Activated CD4-positive, alpha-beta T cell treated with anti-CD3 and anti-CD28 coated beads, Interleukin-2, amount 10 ng/mL, durations not matched to agents 24 days and 14 days (primary cell): ENCODE results near the gene CACNA2D4. TPM values are rescaled to one million over a fixed set of nuclear protein-coding genes. Genes with fewer than 3 reads are reported as not detected.

Source experiments
- DNase-seq: peaks from one replicate; pipeline ENCODE4 v3.0.0; 2022
- H3K27ac Mint-ChIP-seq: one replicate; pipeline ENCODE4 v1.8.0; 2022; ENCODE audit warnings: mild to moderate bottlenecking, mixed read lengths
- H3K27me3 Mint-ChIP-seq: one replicate; pipeline ENCODE4 v1.8.0; 2022; ENCODE audit warnings: mixed read lengths
- H3K36me3 Mint-ChIP-seq: one replicate; pipeline ENCODE4 v1.8.0; 2022; ENCODE audit warnings: low read depth, mild to moderate bottlenecking, mixed read lengths
- H3K4me1 Mint-ChIP-seq: one replicate; pipeline ENCODE4 v1.8.0; 2021; ENCODE audit warnings: mixed read lengths
- H3K4me3 Mint-ChIP-seq: one replicate; pipeline ENCODE4 v1.8.0; 2022; ENCODE audit warnings: mild to moderate bottlenecking, moderate library complexity, mixed read lengths
- H3K9me3 Mint-ChIP-seq: one replicate; pipeline ENCODE4 v1.8.0; 2021; ENCODE audit warnings: mixed read lengths
- intact Hi-C: fragments of 100-400 bp; cut with micrococcal nuclease; formaldehyde crosslinking; loops from one replicate; pipeline ENCODE4 v1.15.1; 2023
- total RNA-seq: library from RNA; stranded (reverse); gene quantifications from 2 replicates; pipeline ENCODE4 v1.2.3, GENCODE V29; 2022

The CACNA2D4 gene
- total RNA-seq, 1 donor from 2014 or later: 6.8 TPM

- Mint-ChIP-seq H3K4me1 (peaks cover 4% of the 10 kb centered on the region), H3K9me3 (no peaks in the 10 kb centered on the region), H3K36me3 (peaks cover 6% of the 10 kb centered on the region), H3K27ac (no peak overlapping the region), H3K27me3 (no peaks in the 10 kb centered on the region), H3K4me3 (no peak overlapping the region)
- intact Hi-C loops: no loop called here
- DNase-seq: no peak
Measured at GRCh38 chr12:1937481-1938224, 19.2 kb upstream of the CACNA2D4 start.

GRCh38 chr12:1936406-1937320, 18.2 kb upstream of the CACNA2D4 start:
- no peaks in the 10 kb centered on the region for H3K27me3 Mint-ChIP-seq
- no peaks in the 10 kb centered on the region for H3K9me3 Mint-ChIP-seq
- intact Hi-C loops: no loop called here
- H3K27ac Mint-ChIP-seq: no peak overlapping the region
- H3K4me1 Mint-ChIP-seq: peaks cover 4% of the 10 kb centered on the region
- DNase-seq: no peak
- no peak overlapping the region for H3K4me3 Mint-ChIP-seq
- peaks cover 4% of the 10 kb centered on the region for H3K36me3 Mint-ChIP-seq

GRCh38 chr12:1935700-1936378, 17.4 kb upstream of the CACNA2D4 start:
- no peak overlapping the region for H3K27ac Mint-ChIP-seq
- H3K36me3 Mint-ChIP-seq: no peaks in the 10 kb centered on the region
- no peak overlapping the region for H3K4me3 Mint-ChIP-seq
- no peak for DNase-seq
- H3K9me3 Mint-ChIP-seq: no peaks in the 10 kb centered on the region
- intact Hi-C loops: no loop called here
- no peaks in the 10 kb centered on the region for H3K27me3 Mint-ChIP-seq
- H3K4me1 Mint-ChIP-seq: peaks cover 4% of the 10 kb centered on the region

GRCh38 chr12:1935242-1935641, 16.8 kb upstream of the CACNA2D4 start:
- peaks cover 4% of the 10 kb centered on the region for H3K4me1 Mint-ChIP-seq
- intact Hi-C loops: no loop called here
- no peaks in the 10 kb centered on the region for H3K36me3 Mint-ChIP-seq
- no peak overlapping the region for H3K27ac Mint-ChIP-seq
- no peaks in the 10 kb centered on the region for H3K27me3 Mint-ChIP-seq
- no peak overlapping the region for H3K4me3 Mint-ChIP-seq
- no peaks in the 10 kb centered on the region for H3K9me3 Mint-ChIP-seq
- DNase-seq: no peak

GRCh38 chr12:1934831-1935230, 16.4 kb upstream of the CACNA2D4 start:
- intact Hi-C loops: no loop called here
- Mint-ChIP-seq H3K9me3 (no peaks in the 10 kb centered on the region), H3K27ac (no peak overlapping the region), H3K27me3 (no peaks in the 10 kb centered on the region), H3K4me3 (no peak overlapping the region), H3K4me1 (peaks cover 2% of the 10 kb centered on the region), H3K36me3 (no peaks in the 10 kb centered on the region)
- no peak for DNase-seq

- intact Hi-C loops: no loop called here
- DNase-seq: no peak
- no peaks in the 10 kb centered on the region for H3K4me1 Mint-ChIP-seq
- H3K4me3 Mint-ChIP-seq: no peak overlapping the region
- H3K27ac Mint-ChIP-seq: no peak overlapping the region
- no peaks in the 10 kb centered on the region for H3K36me3 Mint-ChIP-seq
- no peaks in the 10 kb centered on the region for H3K9me3 Mint-ChIP-seq
- H3K27me3 Mint-ChIP-seq: peaks cover 2% of the 10 kb centered on the region
Measured at GRCh38 chr12:1934068-1934467, 15.6 kb upstream of the CACNA2D4 start.

- no peaks in the 10 kb centered on the region for H3K4me1 Mint-ChIP-seq
Measured at GRCh38 chr12:1933342-1934051, 15.0 kb upstream of the CACNA2D4 start.

GRCh38 chr12:1932264-1932777, 13.9 kb upstream of the CACNA2D4 start:
- no peaks in the 10 kb centered on the region for H3K4me1 Mint-ChIP-seq
- H3K27me3 Mint-ChIP-seq: peaks cover 2% of the 10 kb centered on the region
- DNase-seq: no peak
- intact Hi-C loops: no loop called here
- H3K27ac Mint-ChIP-seq: no peak overlapping the region
- H3K4me3 Mint-ChIP-seq: no peak overlapping the region
- no peaks in the 10 kb centered on the region for H3K9me3 Mint-ChIP-seq
- H3K36me3 Mint-ChIP-seq: no peaks in the 10 kb centered on the region

More at GRCh38 chr12:1933342-1934051, 15.0 kb upstream of the CACNA2D4 start:
- H3K36me3 Mint-ChIP-seq: no peaks in the 10 kb centered on the region
- peaks cover 2% of the 10 kb centered on the region for H3K27me3 Mint-ChIP-seq
- intact Hi-C loops: no loop called here
- H3K27ac Mint-ChIP-seq: no peak overlapping the region
- H3K4me3 Mint-ChIP-seq: no peak overlapping the region
- H3K9me3 Mint-ChIP-seq: no peaks in the 10 kb centered on the region
- DNase-seq: no peak

GRCh38 chr12:1931642-1932041, 13.2 kb upstream of the CACNA2D4 start:
- Mint-ChIP-seq H3K4me3 (no peak overlapping the region), H3K27ac (no peak overlapping the region), H3K9me3 (no peaks in the 10 kb centered on the region), H3K36me3 (no peaks in the 10 kb centered on the region), H3K27me3 (peaks cover 2% of the 10 kb centered on the region), H3K4me1 (no peaks in the 10 kb centered on the region)
- intact Hi-C loops: no loop called here
- no peak for DNase-seq

- Mint-ChIP-seq H3K4me3 (no peak overlapping the region), H3K27me3 (peaks cover 2% of the 10 kb centered on the region), H3K36me3 (no peaks in the 10 kb centered on the region), H3K4me1 (no peaks in the 10 kb centered on the region), H3K9me3 (no peaks in the 10 kb centered on the region), H3K27ac (no peak overlapping the region)
- DNase-seq: no peak
- intact Hi-C loops: no loop called here
Measured at GRCh38 chr12:1930803-1931597, 12.5 kb upstream of the CACNA2D4 start.

GRCh38 chr12:1929985-1930802, 11.7 kb upstream of the CACNA2D4 start:
- H3K4me3 Mint-ChIP-seq: no peak overlapping the region
- H3K27me3 Mint-ChIP-seq: peaks cover 2% of the 10 kb centered on the region
- H3K4me1 Mint-ChIP-seq: peaks cover under 1% of the 10 kb centered on the region
- no peak overlapping the region for H3K27ac Mint-ChIP-seq
- no peak for DNase-seq
- intact Hi-C loops: no loop called here
- no peaks in the 10 kb centered on the region for H3K36me3 Mint-ChIP-seq
- H3K9me3 Mint-ChIP-seq: no peaks in the 10 kb centered on the region
